OCI-LY7 (cell line): ENCODE data around the gene UGCG.

Experiments used
- EZH2phosphoT487 ChIP-seq: fragments of 200-600 bp; sonication (generic); IDR thresholded peaks from 2 replicates; pipeline ENCODE4 v1.6.1; 2018; ENCODE audit warnings: low read depth, borderline replicate concordance, mild to moderate bottlenecking, mixed run types, antibody characterized with exemption, low read length, moderate library complexity, mixed read lengths
- TF ChIP-seq, protein P1 (sequence below): fragments of 200-600 bp; sonication (generic); conservative IDR thresholded peaks from 2 replicates; pipeline ENCODE4 v1.5.1; 2014; ENCODE audit warnings: mild to moderate bottlenecking, antibody characterized with exemption, low read length, moderate library complexity, mixed read lengths

DNA sequence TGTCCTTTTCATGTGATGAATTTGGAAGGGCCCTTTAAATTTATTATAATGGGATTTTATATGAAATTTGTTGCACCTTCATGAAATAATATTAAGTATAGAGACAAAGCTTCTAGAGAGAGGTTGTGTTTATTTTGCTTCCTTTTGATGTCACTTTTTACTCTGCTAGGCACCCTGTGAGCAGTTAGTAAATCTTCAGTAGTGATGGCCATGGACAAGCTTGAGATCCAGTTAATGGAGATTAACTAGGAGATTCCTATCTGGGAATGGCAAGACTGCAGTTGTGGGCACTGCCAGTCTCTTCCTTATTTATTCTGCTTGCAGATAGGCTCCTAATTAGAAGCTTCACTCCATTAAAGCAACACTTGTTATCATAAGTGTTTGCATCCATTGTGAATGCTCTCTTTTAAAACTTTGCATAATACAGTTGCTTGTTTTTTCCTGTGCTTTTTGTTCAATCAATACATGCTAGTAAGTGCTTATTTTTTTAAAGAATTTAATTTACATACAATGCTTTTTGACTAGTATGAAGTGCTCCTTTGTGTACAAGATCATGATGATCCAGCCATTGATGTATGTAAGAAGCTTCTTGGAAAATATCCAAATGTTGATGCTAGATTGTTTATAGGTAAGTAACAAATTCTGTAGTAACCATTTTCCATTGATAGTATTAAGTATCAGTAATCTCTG is 25.9 kb downstream of the UGCG start:
- TF ChIP-seq, protein P1, sequence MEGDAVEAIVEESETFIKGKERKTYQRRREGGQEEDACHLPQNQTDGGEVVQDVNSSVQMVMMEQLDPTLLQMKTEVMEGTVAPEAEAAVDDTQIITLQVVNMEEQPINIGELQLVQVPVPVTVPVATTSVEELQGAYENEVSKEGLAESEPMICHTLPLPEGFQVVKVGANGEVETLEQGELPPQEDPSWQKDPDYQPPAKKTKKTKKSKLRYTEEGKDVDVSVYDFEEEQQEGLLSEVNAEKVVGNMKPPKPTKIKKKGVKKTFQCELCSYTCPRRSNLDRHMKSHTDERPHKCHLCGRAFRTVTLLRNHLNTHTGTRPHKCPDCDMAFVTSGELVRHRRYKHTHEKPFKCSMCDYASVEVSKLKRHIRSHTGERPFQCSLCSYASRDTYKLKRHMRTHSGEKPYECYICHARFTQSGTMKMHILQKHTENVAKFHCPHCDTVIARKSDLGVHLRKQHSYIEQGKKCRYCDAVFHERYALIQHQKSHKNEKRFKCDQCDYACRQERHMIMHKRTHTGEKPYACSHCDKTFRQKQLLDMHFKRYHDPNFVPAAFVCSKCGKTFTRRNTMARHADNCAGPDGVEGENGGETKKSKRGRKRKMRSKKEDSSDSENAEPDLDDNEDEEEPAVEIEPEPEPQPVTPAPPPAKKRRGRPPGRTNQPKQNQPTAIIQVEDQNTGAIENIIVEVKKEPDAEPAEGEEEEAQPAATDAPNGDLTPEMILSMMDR: no peak
- TF ChIP-seq EZH2phosphoT487: no peak
